ENCODE measurements around the gene YPEL3.

The YPEL3 gene

GRCh38 chr16:30091474-30092372 lies 4.3 kb downstream of the YPEL3 start, which contains the start of gene TBX6 (continued):
- TF ChIP-seq, protein P1, sequence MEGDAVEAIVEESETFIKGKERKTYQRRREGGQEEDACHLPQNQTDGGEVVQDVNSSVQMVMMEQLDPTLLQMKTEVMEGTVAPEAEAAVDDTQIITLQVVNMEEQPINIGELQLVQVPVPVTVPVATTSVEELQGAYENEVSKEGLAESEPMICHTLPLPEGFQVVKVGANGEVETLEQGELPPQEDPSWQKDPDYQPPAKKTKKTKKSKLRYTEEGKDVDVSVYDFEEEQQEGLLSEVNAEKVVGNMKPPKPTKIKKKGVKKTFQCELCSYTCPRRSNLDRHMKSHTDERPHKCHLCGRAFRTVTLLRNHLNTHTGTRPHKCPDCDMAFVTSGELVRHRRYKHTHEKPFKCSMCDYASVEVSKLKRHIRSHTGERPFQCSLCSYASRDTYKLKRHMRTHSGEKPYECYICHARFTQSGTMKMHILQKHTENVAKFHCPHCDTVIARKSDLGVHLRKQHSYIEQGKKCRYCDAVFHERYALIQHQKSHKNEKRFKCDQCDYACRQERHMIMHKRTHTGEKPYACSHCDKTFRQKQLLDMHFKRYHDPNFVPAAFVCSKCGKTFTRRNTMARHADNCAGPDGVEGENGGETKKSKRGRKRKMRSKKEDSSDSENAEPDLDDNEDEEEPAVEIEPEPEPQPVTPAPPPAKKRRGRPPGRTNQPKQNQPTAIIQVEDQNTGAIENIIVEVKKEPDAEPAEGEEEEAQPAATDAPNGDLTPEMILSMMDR (tag by site-specific recombination; IDR thresholded peaks at IDR 0.05): peak; percentile 98
- TF ChIP-seq, protein P2, sequence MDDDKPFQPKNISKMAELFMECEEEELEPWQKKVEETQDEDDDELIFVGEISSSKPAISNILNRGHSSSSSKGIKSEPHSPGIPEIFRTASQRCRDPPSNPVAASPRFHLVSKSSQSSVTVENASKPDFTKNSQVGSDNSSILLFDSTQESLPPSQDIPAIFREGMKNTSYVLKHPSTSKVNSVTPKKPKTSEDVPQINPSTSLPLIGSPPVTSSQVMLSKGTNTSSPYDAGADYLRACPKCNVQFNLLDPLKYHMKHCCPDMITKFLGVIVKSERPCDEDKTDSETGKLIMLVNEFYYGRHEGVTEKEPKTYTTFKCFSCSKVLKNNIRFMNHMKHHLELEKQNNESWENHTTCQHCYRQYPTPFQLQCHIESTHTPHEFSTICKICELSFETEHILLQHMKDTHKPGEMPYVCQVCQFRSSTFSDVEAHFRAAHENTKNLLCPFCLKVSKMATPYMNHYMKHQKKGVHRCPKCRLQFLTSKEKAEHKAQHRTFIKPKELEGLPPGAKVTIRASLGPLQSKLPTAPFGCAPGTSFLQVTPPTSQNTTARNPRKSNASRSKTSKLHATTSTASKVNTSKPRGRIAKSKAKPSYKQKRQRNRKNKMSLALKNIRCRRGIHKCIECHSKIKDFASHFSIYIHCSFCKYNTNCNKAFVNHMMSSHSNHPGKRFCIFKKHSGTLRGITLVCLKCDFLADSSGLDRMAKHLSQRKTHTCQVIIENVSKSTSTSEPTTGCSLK (tag by site-specific recombination; IDR thresholded peaks at IDR 0.05): no peak
- TF ChIP-seq ZNF214 (tag by site-specific recombination; IDR thresholded peaks at IDR 0.05; ENCODE audit: borderline replicate concordance): no peak
- no peak for TF ChIP-seq SP7 (tag by site-specific recombination; IDR thresholded peaks at IDR 0.05)
- TF ChIP-seq TSHZ1 (tag by site-specific recombination; IDR thresholded peaks at IDR 0.05; ENCODE audit: borderline replicate concordance): no peak
- TF ChIP-seq ZNF768 (tag by site-specific recombination; IDR thresholded peaks at IDR 0.05): no peak
- TF ChIP-seq ZIC2 (tag by site-specific recombination; IDR thresholded peaks at IDR 0.05): peak; percentile 74
- TF ChIP-seq ZNF2 (tag by site-specific recombination; IDR thresholded peaks at IDR 0.05): peak; percentile 40; the same call in 1 of the 2 replicates
- TF ChIP-seq ZBTB8A (tag by site-specific recombination; IDR thresholded peaks at IDR 0.05): no peak; the same call in 1 of the 2 replicates
- TF ChIP-seq ZNF146 (tag by site-specific recombination; IDR thresholded peaks at IDR 0.05): peak; percentile 17; the same call in 1 of the 2 replicates
- no peak for TF ChIP-seq ZNF266 (tag by site-specific recombination; IDR thresholded peaks at IDR 0.05; ENCODE audit: low read depth)
- no peak for TF ChIP-seq ZNF521 (tag by site-specific recombination; IDR thresholded peaks at IDR 0.05)
- peak; percentile 40 for TF ChIP-seq ZXDB (tag by site-specific recombination; IDR thresholded peaks at IDR 0.05)
- TF ChIP-seq, protein P3, sequence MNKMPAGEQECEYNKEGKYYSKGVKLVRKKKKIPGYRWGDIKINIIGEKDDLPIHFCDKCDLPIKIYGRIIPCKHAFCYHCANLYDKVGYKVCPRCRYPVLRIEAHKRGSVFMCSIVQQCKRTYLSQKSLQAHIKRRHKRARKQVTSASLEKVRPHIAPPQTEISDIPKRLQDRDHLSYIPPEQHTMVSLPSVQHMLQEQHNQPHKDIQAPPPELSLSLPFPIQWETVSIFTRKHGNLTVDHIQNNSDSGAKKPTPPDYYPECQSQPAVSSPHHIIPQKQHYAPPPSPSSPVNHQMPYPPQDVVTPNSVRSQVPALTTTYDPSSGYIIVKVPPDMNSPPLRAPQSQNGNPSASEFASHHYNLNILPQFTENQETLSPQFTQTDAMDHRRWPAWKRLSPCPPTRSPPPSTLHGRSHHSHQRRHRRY (tag by site-specific recombination; IDR thresholded peaks at IDR 0.05): no peak; the same call in 1 of the 2 replicates
- peak; percentile 40; the same call in 1 of the 2 replicates for TF ChIP-seq ZBTB6 (tag by site-specific recombination; IDR thresholded peaks at IDR 0.05)
- no peak for TF ChIP-seq ZNF830 (tag by site-specific recombination; IDR thresholded peaks at IDR 0.05; ENCODE audit: low read depth)
- TF ChIP-seq, protein P4, sequence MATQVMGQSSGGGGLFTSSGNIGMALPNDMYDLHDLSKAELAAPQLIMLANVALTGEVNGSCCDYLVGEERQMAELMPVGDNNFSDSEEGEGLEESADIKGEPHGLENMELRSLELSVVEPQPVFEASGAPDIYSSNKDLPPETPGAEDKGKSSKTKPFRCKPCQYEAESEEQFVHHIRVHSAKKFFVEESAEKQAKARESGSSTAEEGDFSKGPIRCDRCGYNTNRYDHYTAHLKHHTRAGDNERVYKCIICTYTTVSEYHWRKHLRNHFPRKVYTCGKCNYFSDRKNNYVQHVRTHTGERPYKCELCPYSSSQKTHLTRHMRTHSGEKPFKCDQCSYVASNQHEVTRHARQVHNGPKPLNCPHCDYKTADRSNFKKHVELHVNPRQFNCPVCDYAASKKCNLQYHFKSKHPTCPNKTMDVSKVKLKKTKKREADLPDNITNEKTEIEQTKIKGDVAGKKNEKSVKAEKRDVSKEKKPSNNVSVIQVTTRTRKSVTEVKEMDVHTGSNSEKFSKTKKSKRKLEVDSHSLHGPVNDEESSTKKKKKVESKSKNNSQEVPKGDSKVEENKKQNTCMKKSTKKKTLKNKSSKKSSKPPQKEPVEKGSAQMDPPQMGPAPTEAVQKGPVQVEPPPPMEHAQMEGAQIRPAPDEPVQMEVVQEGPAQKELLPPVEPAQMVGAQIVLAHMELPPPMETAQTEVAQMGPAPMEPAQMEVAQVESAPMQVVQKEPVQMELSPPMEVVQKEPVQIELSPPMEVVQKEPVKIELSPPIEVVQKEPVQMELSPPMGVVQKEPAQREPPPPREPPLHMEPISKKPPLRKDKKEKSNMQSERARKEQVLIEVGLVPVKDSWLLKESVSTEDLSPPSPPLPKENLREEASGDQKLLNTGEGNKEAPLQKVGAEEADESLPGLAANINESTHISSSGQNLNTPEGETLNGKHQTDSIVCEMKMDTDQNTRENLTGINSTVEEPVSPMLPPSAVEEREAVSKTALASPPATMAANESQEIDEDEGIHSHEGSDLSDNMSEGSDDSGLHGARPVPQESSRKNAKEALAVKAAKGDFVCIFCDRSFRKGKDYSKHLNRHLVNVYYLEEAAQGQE (tag by site-specific recombination; IDR thresholded peaks at IDR 0.05): peak; percentile 25; the same call in 1 of the 2 replicates
- TF ChIP-seq PATZ1 (tag by site-specific recombination; IDR thresholded peaks at IDR 0.05): peak; percentile 36; the same call in 1 of the 2 replicates
- TF ChIP-seq ZNF514 (tag by site-specific recombination; IDR thresholded peaks at IDR 0.05): no peak

All from HEK293 (cell line).